DMS 273 treated with DMSO at 0.1 percent for 48 hours (cell line): ENCODE data around the gene SLC25A13.

Experiments used
- DNase-seq: peaks from one replicate; lab custom pipeline; 2025; lab: John Stamatoyannopoulos, UW

Gene SLC25A13

DNA sequence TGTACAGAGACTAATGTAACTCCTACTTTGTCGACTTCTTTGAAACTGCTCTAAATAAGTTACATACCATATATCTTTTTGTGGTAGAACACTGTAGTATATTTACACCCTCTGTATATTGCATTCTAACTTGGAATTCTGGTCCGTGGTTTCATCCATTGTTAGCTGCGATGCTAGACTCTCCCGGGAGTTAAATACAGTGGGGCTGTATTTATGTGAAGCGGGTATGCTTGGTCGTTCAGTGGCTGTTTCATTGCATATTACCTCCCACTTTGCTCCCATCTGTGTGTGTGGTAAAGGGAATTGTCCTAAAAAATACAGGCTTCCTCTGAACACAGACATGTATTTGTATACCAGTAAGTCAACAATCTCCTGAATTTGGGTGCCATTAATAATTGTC lies 231.1 kb downstream of the SLC25A13 start:
- no peak for DNase-seq

DNA sequence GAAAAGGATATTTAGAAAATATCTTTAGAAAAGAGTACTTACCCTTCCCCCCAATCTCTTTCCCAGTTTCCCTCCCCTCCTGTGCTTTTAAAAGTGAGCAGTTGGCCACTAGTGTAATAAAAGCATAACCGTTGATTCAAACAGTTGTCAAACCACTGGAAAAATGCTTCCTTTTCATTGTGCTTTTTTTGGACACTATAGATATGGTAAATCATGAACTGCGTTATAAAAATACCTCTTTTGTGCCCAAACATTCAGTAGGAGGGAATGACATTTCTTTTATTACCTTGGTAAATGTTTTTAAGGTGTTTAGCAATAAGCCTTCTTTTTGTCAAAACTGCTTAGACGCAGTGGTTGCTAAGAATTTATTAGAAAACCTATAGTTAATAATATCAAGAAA lies 232.4 kb downstream of the SLC25A13 start:
- no peak for DNase-seq

DNA sequence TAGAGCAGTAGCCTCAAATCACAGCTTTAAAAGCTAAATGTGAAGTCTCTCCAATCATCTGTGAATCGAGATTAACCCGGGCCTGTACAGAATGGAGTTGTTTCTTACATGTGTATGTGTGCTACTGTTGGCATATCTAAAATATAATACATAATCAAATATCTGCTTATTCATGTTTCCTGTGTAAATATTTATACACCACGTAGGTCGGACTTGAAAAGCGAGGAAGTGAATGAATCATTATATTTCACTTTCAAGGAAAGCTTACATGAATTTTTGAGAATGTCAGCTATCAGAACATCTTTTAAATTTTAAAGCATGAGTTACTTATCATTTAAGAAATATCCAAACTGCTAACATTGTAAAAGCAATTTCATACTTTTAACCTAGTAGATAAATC lies 233.3 kb downstream of the SLC25A13 start:
- no peak for DNase-seq

GRCh38 chr7:96085953-96086352 lies 235.9 kb downstream of the SLC25A13 start:
- no peak for DNase-seq

- DNase-seq, result no peak
Observed at GRCh38 chr7:96084881-96085553, 236.9 kb downstream of the SLC25A13 start.

- no peak for DNase-seq
Observed at GRCh38 chr7:96080027-96080426, 241.9 kb downstream of the SLC25A13 start.

DNA sequence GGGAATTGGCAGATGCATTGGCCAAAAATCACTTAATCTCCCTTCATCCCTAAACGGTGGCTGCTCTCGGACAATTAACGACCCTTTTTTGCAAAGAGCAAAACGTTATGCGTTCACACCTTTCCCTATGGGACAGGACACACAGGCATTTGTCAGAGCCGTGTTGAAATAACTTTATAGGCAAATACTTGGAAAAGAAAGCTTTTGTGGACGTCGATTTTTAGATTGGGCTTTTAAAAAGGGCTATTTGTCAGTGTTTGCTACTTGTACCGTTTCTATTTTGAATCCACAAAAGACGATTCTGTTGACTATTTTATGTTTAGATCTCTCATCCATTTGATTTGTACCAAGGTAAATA lies 245.6 kb downstream of the SLC25A13 start:
- DNase-seq, result no peak

DNA sequence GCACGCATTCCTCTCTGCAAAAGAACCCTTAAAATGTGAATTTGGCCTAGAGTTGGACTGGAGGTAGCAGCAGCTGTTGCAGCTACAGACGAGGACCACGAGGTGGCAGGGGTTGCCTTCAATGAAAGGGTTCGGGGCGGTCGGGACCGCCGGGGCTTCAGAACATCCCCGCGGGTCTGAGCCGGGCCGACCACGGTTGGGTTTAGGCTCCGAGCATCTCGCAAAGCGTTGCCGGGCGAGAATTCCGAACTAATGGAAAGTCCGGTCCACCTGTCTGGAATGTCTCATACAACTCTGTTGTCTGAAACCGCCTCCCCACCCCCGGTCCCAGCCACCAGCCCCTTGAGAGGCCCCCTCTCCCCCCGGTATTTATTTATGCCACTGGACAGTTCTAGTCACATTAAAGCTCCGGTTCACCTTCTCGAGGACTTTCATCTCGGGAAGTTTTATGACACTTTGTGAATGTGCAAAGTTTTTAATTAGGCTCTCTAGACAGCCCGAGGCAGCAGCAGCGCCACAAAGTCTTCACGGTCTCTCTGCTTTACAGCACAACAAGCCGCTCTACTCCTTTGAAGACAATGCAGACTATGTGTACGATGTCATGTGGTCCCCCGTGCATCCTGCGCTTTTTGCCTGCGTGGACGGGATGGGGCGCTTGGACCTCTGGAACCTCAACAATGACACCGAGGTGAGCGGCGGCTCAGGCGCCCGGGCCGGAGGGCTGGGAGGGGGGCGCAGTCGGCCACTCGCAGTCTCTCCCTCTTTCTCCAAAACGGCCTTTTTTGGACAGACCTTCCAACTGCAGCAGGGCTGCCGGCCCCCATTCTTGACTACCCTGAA lies 246.2 kb downstream of the SLC25A13 start:
- DNase-seq, result peak; percentile 66

- no peak for DNase-seq
Observed at GRCh38 chr7:96074871-96075270, 247.0 kb downstream of the SLC25A13 start.
